NCI-H748 (cell line): ENCODE results near the gene PLXNA4.
"Not testable (repeated sequence)": the region's sequence is repeated elsewhere in the genome, so short reads cannot be mapped to it uniquely, and the experiment has no call there.

Source experiments
- DNase-seq: peaks from one replicate; lab custom pipeline; 2025; ENCODE audit not compliant: unreplicated experiment; lab: John Stamatoyannopoulos, UW

The PLXNA4 gene

DNA sequence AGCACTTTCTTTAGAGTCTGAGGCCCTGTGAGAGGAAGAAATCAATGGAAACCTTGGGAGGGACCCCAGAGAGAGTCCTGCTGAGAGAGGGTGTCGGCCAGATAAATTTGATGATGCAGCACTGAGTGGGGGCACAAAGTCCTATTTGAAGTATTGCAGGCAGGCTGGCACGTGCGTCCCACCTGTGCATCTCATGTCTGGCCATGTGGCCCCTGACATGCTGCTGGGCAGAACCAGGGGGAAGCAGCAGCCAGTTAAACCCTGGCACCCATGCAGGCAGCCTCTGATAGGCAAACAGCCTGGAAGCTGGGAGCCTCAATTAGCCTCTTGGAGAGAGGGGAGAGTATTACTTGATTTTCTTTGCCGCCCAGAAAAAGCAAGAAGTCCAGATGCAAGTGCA, 180.9 kb downstream of the PLXNA4 start:
- DNase-seq: no peak

- DNase-seq: no peak
Observed at GRCh38 chr7:132394283-132395198, 181.7 kb downstream of the PLXNA4 start.

GRCh38 chr7:132393789-132394261, 182.4 kb downstream of the PLXNA4 start:
- no peak for DNase-seq

- DNase-seq: peak; percentile 40
Observed at GRCh38 chr7:132392713-132393112, 183.6 kb downstream of the PLXNA4 start.

DNA sequence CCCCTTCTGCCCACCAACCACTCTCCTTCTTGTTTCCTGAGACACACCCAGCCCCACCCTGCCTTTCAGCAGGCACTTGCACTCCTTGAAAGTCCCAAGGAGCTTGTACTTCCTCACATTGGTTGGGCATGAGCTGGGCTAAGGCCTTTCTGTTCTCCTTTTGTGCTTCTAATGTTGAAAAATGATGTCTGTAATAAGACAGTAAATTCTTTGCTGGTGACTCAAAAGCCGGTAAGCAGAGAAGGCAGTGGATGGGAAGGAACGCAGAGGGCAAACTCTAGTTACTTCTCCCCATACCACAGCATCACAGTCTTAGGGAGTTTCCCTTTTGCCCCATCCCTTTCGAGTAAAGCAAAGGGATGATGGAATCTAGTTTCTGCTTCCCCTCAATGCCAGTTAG, 185.6 kb downstream of the PLXNA4 start:
- no peak for DNase-seq

- DNase-seq: not testable (repeated sequence)
Observed at GRCh38 chr7:132390049-132390448, 186.2 kb downstream of the PLXNA4 start.

- DNase-seq: no peak
Observed at GRCh38 chr7:132388688-132389087, 187.6 kb downstream of the PLXNA4 start.

DNA sequence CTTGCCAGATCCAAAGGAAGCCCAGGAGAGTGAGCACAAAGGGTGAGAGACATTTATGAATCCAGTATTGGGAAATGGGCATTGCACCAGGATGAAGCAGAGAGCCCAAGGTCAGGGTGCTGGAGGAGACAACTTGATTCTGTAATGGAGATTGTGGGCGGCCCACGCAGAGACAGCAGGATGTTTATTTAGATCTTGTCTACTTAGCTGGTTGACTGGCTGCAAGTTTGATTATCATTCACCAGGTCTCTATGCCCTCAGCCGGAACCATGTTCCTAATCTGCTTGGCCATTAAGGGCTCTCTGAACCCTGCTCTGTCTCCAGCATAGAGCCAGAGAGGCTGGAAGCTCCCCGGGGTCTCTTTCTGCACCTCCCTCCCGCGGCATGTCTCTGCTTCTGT, 188.7 kb downstream of the PLXNA4 start:
- no peak for DNase-seq

DNA sequence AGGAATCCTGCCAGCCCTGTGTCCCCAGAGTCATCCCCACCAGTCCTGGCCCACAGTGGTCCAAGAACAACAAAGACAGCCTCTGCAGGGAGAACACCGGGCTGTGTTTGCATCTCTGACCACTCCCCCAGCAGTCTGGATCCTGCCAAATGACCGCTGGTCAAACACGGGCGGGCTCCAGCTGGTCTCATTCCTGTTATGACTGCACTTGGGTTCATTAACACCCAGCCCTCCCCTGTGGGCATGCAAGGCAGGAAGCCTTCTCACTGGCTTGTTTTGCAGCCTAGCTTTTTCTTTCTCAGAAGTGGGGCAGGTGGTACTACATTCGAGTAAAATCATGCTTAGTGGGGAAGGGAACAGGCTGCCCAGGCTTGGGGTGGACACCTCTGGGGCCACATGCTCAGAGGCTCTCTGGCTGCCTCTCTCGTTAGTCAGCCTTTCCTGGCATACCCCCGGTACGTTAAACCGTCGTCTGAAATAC, 190.0 kb downstream of the PLXNA4 start:
- DNase-seq: peak; percentile 93

GRCh38 chr7:132383962-132384361, 192.3 kb downstream of the PLXNA4 start:
- no peak for DNase-seq

- peak; percentile 90 for DNase-seq
Observed at GRCh38 chr7:132381742-132382472, 194.4 kb downstream of the PLXNA4 start.

DNA sequence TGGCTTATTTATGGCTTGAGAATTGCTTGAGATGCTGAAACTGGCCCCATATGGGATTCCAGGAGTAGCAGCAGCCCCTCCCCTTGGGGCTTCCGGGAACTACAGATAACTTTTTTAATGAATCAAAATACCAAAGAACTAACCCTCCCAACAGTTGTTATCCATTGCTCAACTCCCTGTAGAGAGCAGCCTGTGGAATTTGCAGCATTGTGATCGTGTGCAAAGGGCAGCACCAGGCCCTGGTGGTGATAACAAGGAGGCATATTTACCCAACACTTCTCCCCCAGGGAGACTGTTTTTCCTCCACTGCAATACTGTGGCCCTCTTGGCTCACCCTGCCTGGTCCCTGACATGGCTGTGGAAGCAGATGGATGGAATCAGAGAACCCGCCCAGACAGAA, 196.2 kb downstream of the PLXNA4 start:
- no peak for DNase-seq

GRCh38 chr7:132379292-132379691, 197.0 kb downstream of the PLXNA4 start:
- DNase-seq: no peak

- DNase-seq: no peak
Observed at GRCh38 chr7:132377703-132378584, 198.3 kb downstream of the PLXNA4 start.

DNA sequence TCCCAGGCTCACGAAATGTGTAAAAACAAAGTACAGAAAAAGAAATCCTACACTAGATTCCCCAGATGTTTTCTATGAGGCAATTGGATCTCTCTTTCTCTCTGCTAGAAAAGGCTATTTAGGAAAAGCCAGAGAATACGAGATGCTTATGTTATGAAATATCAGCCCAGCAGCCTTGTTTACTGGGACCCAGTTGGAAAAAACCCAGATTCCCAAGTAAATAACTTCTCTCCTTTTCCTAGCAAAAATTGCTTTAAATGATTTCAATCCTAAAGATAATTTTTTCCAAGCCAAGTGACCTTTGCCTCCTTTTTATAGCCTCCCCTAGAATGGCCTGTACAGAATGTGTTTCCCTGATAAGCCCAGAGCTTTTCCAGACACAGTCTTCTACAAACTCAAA, 199.3 kb downstream of the PLXNA4 start:
- DNase-seq: no peak

DNA sequence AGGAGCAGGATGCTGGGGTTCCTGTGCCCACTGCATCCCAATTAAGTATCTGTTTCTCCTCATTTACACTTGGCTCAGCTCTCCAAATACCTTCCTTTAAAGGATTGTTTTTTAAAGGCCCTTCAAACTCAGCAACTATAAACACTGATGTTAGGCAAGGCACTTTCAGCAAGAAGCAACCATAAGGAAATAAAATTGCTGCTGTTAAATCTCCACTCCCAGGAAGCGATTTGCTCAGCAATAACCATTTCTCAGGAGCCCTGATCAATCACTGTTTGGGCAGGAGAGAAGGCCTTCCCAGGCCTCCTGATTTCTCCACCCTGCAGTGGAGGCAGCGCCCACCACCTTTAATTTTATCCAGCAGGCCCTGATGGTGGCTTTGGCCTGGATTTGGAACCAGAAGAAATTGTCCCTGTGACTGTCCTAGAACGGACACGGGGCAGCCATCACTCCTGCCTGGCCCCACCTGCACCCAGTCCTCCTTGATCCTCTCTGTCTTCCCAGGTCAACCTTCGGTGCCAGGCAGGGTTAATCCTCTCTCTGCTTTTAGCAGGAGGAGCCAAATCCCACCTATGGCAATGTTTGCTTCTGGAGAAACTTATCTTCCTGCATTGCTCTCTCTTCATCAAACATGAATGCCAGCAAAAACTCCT, 199.8 kb downstream of the PLXNA4 start:
- DNase-seq: no peak

DNA sequence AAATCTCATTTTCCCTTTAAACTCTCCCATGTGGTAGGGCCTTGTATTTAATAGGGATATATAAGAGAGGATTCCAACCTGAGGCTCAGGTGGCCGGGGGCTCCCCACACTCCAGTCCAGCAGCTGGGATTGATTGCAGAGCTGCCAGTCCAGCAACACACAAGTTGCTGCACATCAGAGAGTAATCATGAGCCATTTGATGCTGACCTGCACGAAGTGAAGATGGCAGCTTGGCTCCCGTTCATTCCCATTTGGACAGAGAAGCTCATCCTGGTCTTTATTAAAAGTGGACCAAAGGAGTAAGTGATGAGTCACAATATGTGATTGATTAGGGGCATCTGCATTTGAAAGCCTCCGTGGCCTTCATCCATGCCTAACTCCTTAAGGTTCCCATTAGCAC, 202.4 kb downstream of the PLXNA4 start:
- DNase-seq: no peak

DNA sequence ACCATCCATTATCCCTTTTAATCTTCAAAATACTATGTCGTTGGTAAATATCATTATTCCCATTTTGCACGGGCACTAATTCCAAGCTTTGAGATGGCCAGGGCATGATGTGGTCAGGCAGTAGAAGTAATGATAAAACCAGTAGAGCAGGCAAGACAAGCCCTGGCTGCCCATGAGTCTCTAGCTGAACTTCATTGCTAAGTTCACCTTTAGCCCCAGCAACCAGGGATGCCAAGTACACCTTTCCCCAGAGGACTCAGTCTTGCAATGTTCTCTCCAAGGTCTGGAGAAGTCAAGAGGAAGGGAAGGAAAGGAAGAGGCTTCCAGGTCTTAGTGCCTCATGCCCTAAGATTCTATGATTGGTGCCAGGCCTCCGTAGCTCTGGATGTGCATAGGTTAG, 203.2 kb downstream of the PLXNA4 start:
- DNase-seq: no peak

GRCh38 chr7:132371948-132372347, 204.3 kb downstream of the PLXNA4 start:
- no peak for DNase-seq

GRCh38 chr7:132368246-132368900, 207.9 kb downstream of the PLXNA4 start:
- peak; percentile 89 for DNase-seq
